OCI-LY1 (cell line): ENCODE measurements around the gene CRYAB.

Experiments
- H2AFZ ChIP-seq: fragments of 200-600 bp; sonication (generic), shearing (Covaris generic); 2 replicates; pipeline ENCODE4 v1.6.0; 2014; ENCODE audit warnings: antibody characterized with exemption, mild to moderate bottlenecking, low read length
- H3F3A ChIP-seq: fragments of 200-600 bp; sonication (generic), shearing (Covaris generic); 2 replicates; pipeline ENCODE4 v1.6.0; 2014; ENCODE audit warnings: mild to moderate bottlenecking, antibody characterized with exemption, low read length, moderate library complexity; ENCODE audit not compliant: insufficient read depth
- H3K27ac ChIP-seq: fragments of 200-600 bp; sonication (generic); 2 replicates; pipeline ENCODE4 v1.5.1; 2014; ENCODE audit warnings: low read length, mixed run types, mild to moderate bottlenecking, low read depth; ENCODE audit not compliant: poor library complexity, severe bottlenecking
- H3K27me3 ChIP-seq: fragments of 200-600 bp; sonication (generic); 2 replicates; pipeline ENCODE4 v1.6.0; 2014; ENCODE audit warnings: antibody characterized with exemption, mild to moderate bottlenecking, low read length, moderate library complexity; ENCODE audit not compliant: insufficient read depth
- H3K36me3 ChIP-seq: fragments of 200-600 bp; sonication (generic); 2 replicates; pipeline ENCODE4 v1.6.1; 2014; ENCODE audit warnings: mild to moderate bottlenecking, antibody characterized with exemption, low read length, moderate library complexity, mixed read lengths; ENCODE audit not compliant: insufficient read depth
- H3K4me1 ChIP-seq: fragments of 200-600 bp; sonication (generic); 2 replicates; pipeline ENCODE4 v1.5.1; 2014; ENCODE audit warnings: mild to moderate bottlenecking, low read length, moderate library complexity; ENCODE audit not compliant: insufficient read depth, severe bottlenecking
- H3K4me2 ChIP-seq: fragments of 200-600 bp; sonication (generic), shearing (Covaris generic); 2 replicates; pipeline ENCODE4 v1.6.1; 2014; ENCODE audit warnings: low read length
- H3K4me3 ChIP-seq: fragments of 200-600 bp; sonication (generic); 2 replicates; pipeline ENCODE4 v1.5.1; 2014; ENCODE audit warnings: low read length, low read depth, mild to moderate bottlenecking, mixed read lengths; ENCODE audit not compliant: poor library complexity, severe bottlenecking
- H3K79me2 ChIP-seq: fragments of 200-600 bp; shearing (Covaris generic); 2 replicates; pipeline ENCODE4 v1.6.1; 2016; ENCODE audit warnings: mixed run types, low read length, mixed read lengths; ENCODE audit not compliant: insufficient read depth
- H3K9ac ChIP-seq: fragments of 200-600 bp; sonication (generic), shearing (Covaris generic); 2 replicates; pipeline ENCODE4 v1.6.1; 2014; ENCODE audit warnings: mild to moderate bottlenecking, low read length, mixed read lengths
- H3K9me2 ChIP-seq: fragments of 200-600 bp; sonication (generic), shearing (Covaris generic); 2 replicates; pipeline ENCODE4 v1.6.1; 2014; ENCODE audit warnings: low read depth, mild to moderate bottlenecking, low read length, mixed read lengths
- H3K9me3 ChIP-seq: fragments of 200-600 bp; shearing (Covaris generic); 2 replicates; pipeline ENCODE4 v1.6.1; 2014; ENCODE audit warnings: low read length, mixed read lengths
- H4K20me1 ChIP-seq: fragments of 200-600 bp; sonication (generic), shearing (Covaris generic); 2 replicates; pipeline ENCODE4 v1.6.0; 2016; ENCODE audit warnings: mild to moderate bottlenecking, low read length; ENCODE audit not compliant: insufficient read depth
- CTCF ChIP-seq: fragments of 200-600 bp; sonication (generic), shearing (Covaris generic); IDR thresholded peaks from 2 replicates; pipeline ENCODE4 v1.5.1; 2017; ENCODE audit warnings: mild to moderate bottlenecking, antibody characterized with exemption, low read length, moderate library complexity, mixed read lengths
- EZH2 ChIP-seq: fragments of 200-600 bp; sonication (generic), shearing (Covaris generic); IDR thresholded peaks from 2 replicates; pipeline ENCODE4 v1.8.0; 2017; ENCODE audit warnings: borderline replicate concordance, mixed run types, mild to moderate bottlenecking, antibody characterized with exemption, low read length, moderate library complexity, mixed read lengths

CRYAB gene

DNA sequence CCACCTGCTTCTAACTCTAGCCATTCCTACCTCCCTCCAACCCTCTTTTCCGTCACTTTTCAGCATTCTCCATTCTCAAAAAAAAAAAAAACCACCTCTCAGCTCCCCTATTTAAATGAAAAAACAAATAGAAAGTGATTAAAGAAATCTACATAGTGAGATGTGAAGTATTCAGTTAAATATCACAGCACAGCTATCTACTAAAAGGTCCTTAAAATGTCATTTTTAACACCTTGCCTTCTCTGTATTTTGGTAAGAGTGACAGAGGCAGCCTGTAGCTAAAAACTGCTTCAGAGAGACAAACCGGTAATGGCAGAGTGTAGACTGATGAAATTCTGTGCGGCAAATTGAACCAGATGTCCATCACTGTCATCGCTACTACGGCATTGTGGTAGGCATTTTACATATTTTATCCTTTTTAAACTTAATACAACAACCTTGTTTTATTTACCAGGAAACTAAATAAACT lies 39.8 kb downstream of the CRYAB start:
- H2AFZ ChIP-seq = peak overlapping the region; percentile 96
- H3K4me2 ChIP-seq = peak overlapping the region; percentile 91
- peaks cover 39% of the 10 kb centered on the region; the same call in 1 of the 2 replicates for H3K36me3 ChIP-seq
- H3K9me3 ChIP-seq = no peaks in the 10 kb centered on the region
- no peaks in the 10 kb centered on the region for H3K27me3 ChIP-seq
- no peaks in the 10 kb centered on the region for H4K20me1 ChIP-seq
- H3K79me2 ChIP-seq = no peaks in the 10 kb centered on the region
- TF ChIP-seq CTCF (no peak), EZH2 (no peak)
- peaks cover 18% of the 10 kb centered on the region for H3K4me1 ChIP-seq
- peak overlapping the region; percentile 85 for H3K9ac ChIP-seq
- 0 out of 2 replicates have a peak, but pooled peaks cover 6% of the 10 kb centered on the region for H3F3A ChIP-seq
- H3K9me2 ChIP-seq = no peaks in the 10 kb centered on the region
- H3K27ac ChIP-seq = peak overlapping the region; percentile 8
- H3K4me3 ChIP-seq = peak overlapping the region; percentile 80

DNA sequence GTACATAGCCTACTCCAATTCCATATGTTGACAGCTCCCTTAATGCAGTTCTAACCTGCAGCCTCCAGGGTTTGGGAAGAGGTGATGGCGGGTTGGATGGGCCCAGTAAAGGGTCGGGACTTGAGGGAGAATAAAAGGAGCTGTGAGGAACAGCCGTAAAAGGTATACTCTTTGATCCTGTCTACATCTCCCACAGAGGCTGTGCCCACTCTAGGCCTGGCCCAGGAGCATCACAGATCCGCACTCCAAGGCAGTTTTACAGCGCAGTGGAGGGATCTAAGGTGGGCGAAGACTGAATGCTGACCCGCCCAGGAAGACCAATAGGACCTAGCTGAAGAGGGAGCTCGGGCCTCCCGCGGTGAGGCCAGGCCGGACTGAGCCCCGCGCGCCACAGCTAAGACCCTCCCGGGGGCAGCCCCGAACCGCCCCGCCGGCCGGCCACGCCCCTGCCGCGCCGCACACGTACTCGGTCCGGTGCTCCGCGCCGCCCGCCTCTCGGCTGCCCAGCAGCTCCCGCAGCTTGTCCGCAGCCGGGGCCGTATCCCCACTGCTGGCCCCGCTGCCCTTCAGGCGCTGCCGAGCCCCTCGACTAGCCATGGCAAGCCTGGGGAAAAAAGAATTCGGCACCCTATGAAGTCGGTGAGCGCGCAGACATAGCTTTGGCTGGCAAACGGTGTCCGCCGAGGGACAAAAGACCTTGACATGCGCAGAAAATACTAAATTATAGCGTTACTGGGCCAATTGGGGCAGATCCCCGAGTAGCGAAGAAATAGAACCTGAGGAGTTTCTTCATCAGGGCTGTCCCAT lies 40.5 kb downstream of the CRYAB start, which contains the start of gene ALG9:
TSS of gene ALG9 (minus strand) at position 696 of the 807 bp plus-strand sequence. CDS start at position 597, 99 bp downstream.
- Histone ChIP-seq H4K20me1 (no peaks in the 10 kb centered on the region), H3K36me3 (peaks cover 39% of the 10 kb centered on the region), H3K4me1 (peaks cover 18% of the 10 kb centered on the region), H3K27ac (peak within 1 kb of the TSS; percentile 8), H3F3A (0 out of 2 replicates have a peak, but pooled peaks cover 5% of the 10 kb centered on the region), H3K9ac (peak within 1 kb of the TSS; percentile 85), H3K27me3 (no peaks in the 10 kb centered on the region), H3K9me2 (no peaks in the 10 kb centered on the region), H3K4me2 (peak within 1 kb of the TSS; percentile 91), H2AFZ (peak within 1 kb of the TSS; percentile 96), H3K79me2 (no peaks in the 10 kb centered on the region), H3K4me3 (peak within 1 kb of the TSS; percentile 80), H3K9me3 (no peaks in the 10 kb centered on the region)
- TF ChIP-seq EZH2 (no peak), CTCF (peak; percentile 23; the same call in 1 of the 2 replicates)

- H3F3A ChIP-seq = no peaks in the 10 kb centered on the region
- peak overlapping the region; percentile 80 for H3K4me3 ChIP-seq
- peaks cover 18% of the 10 kb centered on the region for H3K4me1 ChIP-seq
- no peaks in the 10 kb centered on the region for H3K79me2 ChIP-seq
- H3K4me2 ChIP-seq = peak overlapping the region; percentile 91
- no peaks in the 10 kb centered on the region for H4K20me1 ChIP-seq
- H3K9me3 ChIP-seq = no peaks in the 10 kb centered on the region
- peak overlapping the region; percentile 85 for H3K9ac ChIP-seq
- no peaks in the 10 kb centered on the region for H3K27me3 ChIP-seq
- peak overlapping the region; percentile 96 for H2AFZ ChIP-seq
- peak overlapping the region; percentile 8 for H3K27ac ChIP-seq
- TF ChIP-seq CTCF (no peak), EZH2 (no peak)
- H3K36me3 ChIP-seq = peaks cover 40% of the 10 kb centered on the region
- no peaks in the 10 kb centered on the region for H3K9me2 ChIP-seq
Measured at GRCh38 chr11:111870522-111870885, 41.1 kb downstream of the CRYAB start.
